OCI-LY3 (cell line): ENCODE results near the gene CGB1.
A peak's percentile ranks its signal among the peaks of the same experiment; 100 is the strongest.

Experiments
- H2AFZ ChIP-seq: fragments of 200-600, 300-600 bp; shearing (Covaris generic); 2 replicates; pipeline ENCODE4 v1.6.0; 2014; ENCODE audit warnings: antibody characterized with exemption, low read depth, low read length
- H3K27ac ChIP-seq: fragments of 200-600, 300-600 bp; sonication (generic); 2 replicates; pipeline ENCODE4 v1.5.1; 2014; ENCODE audit warnings: mild to moderate bottlenecking, low read length, moderate library complexity, mixed read lengths
- H3K27me3 ChIP-seq: fragments of 200-600, 300-600 bp; sonication (generic); 2 replicates; pipeline ENCODE4 v1.6.1; 2014; ENCODE audit warnings: low read depth, low read length, mixed read lengths
- H3K36me3 ChIP-seq: fragments of 200-600, 300-600 bp; sonication (generic); replicated peaks from 2 replicates; pipeline ENCODE3; 2014; ENCODE audit warnings: low read depth, low read length, mixed read lengths
- H3K4me1 ChIP-seq: fragments of 300-600, 200-600 bp; sonication (generic); 2 replicates; pipeline ENCODE4 v1.6.1; 2014; ENCODE audit warnings: low read length, mixed read lengths
- H3K4me2 ChIP-seq: fragments of 200-600, 300-600 bp; sonication (generic); 2 replicates; pipeline ENCODE4 v1.6.1; 2014; ENCODE audit warnings: low read length, mixed read lengths
- H3K4me3 ChIP-seq: fragments of 300-600, 200-600 bp; sonication (generic); 2 replicates; pipeline ENCODE4 v1.5.1; 2014; ENCODE audit warnings: antibody characterized with exemption, mild to moderate bottlenecking, low read length, moderate library complexity
- H3K79me2 ChIP-seq: fragments of 300-600, 200-600 bp; shearing (Covaris generic); 2 replicates; pipeline ENCODE4 v1.6.1; 2014; ENCODE audit warnings: mild to moderate bottlenecking, low read length, mixed read lengths
- H3K9ac ChIP-seq: fragments of 300-600, 200-600 bp; shearing (Covaris generic); 2 replicates; pipeline ENCODE4 v1.6.0; 2014; ENCODE audit warnings: mild to moderate bottlenecking, low read length, moderate library complexity
- H3K9me3 ChIP-seq: fragments of 200-600, 300-600 bp; shearing (Covaris generic); 2 replicates; pipeline ENCODE4 v1.6.1; 2014; ENCODE audit warnings: low read length, mixed read lengths; ENCODE audit not compliant: insufficient read depth
- H4K20me1 ChIP-seq: fragments of 200-600, 300-600 bp; sonication (generic); 2 replicates; pipeline ENCODE4 v1.6.1; 2016; ENCODE audit warnings: low read length, mixed read lengths; ENCODE audit not compliant: insufficient read depth
- CTCF ChIP-seq: fragments of 200-600, 300-600 bp; sonication (generic); IDR thresholded peaks from 2 replicates; pipeline ENCODE4 v1.5.1; 2014; ENCODE audit warnings: antibody characterized with exemption, low read length, low read depth
- EZH2phosphoT487 ChIP-seq: fragments of 200-600 bp; shearing (Covaris generic); IDR thresholded peaks from 2 replicates; pipeline ENCODE4 v1.6.1; 2018; ENCODE audit warnings: antibody characterized with exemption, mixed run types, low read depth

CGB1 gene

GRCh38 chr19:49004964-49005614, 31.6 kb downstream of the CGB1 start:
- no peak for TF ChIP-seq CTCF
- TF ChIP-seq EZH2phosphoT487: no peak
- Histone ChIP-seq H3K4me1 (no peaks in the 10 kb centered on the region), H4K20me1 (no peaks in the 10 kb centered on the region), H3K36me3 (peaks cover 44% of the 10 kb centered on the region), H3K9me3 (no peaks in the 10 kb centered on the region), H3K9ac (no peak overlapping the region), H3K4me3 (no peak overlapping the region), H3K27ac (no peak overlapping the region), H3K79me2 (no peaks in the 10 kb centered on the region), H3K27me3 (no peaks in the 10 kb centered on the region), H2AFZ (no peak overlapping the region), H3K4me2 (no peak overlapping the region)

DNA sequence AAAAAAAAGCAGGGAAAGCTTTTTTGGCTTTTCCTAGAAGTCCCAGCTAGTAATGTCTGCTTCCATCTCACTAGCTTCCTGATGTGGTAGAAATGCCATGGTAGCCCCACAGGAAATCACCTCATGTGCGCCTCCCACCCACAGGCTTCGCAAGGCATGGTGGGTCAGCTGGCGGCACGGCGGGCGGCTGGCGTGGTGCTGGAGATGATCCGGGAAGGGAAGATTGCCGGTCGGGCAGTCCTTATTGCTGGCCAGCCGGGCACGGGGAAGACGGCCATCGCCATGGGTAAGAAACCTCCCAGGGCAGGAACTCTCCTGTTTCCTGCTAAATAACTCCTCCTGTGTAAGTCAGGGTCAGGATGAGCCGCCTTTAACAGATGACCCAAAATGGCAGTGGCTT, 32.6 kb downstream of the CGB1 start:
- Histone ChIP-seq H3K27ac (no peak overlapping the region), H3K4me2 (no peak overlapping the region), H2AFZ (no peak overlapping the region), H3K79me2 (peaks cover 6% of the 10 kb centered on the region; the same call in 1 of the 2 replicates), H3K4me1 (no peaks in the 10 kb centered on the region), H3K9me3 (no peaks in the 10 kb centered on the region), H3K27me3 (no peaks in the 10 kb centered on the region), H3K9ac (no peak overlapping the region), H3K4me3 (no peak overlapping the region), H3K36me3 (peaks cover 46% of the 10 kb centered on the region), H4K20me1 (no peaks in the 10 kb centered on the region)
- TF ChIP-seq CTCF: no peak
- no peak for TF ChIP-seq EZH2phosphoT487

DNA sequence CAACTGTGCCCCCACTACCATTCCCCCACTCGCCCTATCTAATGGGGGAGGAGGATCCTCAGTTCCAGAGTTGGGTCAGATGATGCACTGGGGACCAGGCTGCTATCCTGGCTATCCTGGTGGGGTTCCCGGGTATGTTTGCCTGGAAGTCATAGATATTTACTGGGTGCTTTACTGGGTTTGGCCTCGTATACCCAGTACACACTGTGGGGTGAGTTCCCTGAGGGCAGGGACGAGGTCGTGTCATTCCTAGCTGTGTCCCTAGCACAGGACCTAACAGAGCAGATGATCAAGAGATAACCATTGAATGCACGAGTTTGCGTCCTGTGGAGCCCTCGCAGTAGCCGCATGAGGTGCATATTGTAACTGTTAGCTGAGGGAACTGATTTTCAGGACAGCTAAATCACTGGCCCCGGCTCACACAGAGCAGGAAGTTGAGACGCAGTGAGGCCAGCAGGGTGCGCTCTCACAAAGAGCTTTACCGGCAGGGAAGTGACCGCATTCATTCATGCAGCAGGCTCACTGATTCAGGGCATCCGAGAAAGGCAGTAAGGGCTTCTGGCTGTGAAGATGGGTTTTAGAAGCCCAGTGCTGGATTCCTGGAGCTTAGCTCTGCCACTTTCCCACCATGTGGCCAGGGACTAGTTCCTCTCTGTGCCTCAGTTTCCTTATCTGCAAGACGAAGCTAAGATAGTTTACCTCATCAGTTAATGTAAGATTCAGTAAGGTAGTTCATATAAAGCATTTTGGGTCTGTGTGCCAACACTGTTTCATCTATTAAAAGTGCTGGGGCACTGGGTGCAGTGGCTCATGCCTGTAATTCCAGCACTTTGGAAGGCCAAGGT, 37.0 kb downstream of the CGB1 start:
- H3K36me3 ChIP-seq: peaks cover 25% of the 10 kb centered on the region
- H3K79me2 ChIP-seq: peaks cover 42% of the 10 kb centered on the region
- H4K20me1 ChIP-seq: peaks cover 5% of the 10 kb centered on the region; the same call in 1 of the 2 replicates
- H3K4me1 ChIP-seq: peaks cover 4% of the 10 kb centered on the region
- no peak overlapping the region for H3K4me2 ChIP-seq
- no peak overlapping the region for H2AFZ ChIP-seq
- no peak overlapping the region for H3K9ac ChIP-seq
- no peaks in the 10 kb centered on the region for H3K9me3 ChIP-seq
- H3K27ac ChIP-seq: no peak overlapping the region
- no peak overlapping the region for H3K4me3 ChIP-seq
- no peaks in the 10 kb centered on the region for H3K27me3 ChIP-seq
- peak; percentile 70 for TF ChIP-seq CTCF
- TF ChIP-seq EZH2phosphoT487: no peak

- Histone ChIP-seq H4K20me1 (peaks cover 5% of the 10 kb centered on the region; the same call in 1 of the 2 replicates), H3K79me2 (peaks cover 52% of the 10 kb centered on the region), H3K4me2 (no peak overlapping the region), H3K4me3 (no peak overlapping the region), H2AFZ (no peak overlapping the region), H3K27ac (no peak overlapping the region), H3K27me3 (no peaks in the 10 kb centered on the region), H3K4me1 (peaks cover 9% of the 10 kb centered on the region), H3K9me3 (no peaks in the 10 kb centered on the region), H3K36me3 (peaks cover 15% of the 10 kb centered on the region), H3K9ac (no peak overlapping the region)
- peak; percentile 54 for TF ChIP-seq CTCF
- no peak for TF ChIP-seq EZH2phosphoT487
Measured at GRCh38 chr19:48997972-48998371, 38.7 kb downstream of the CGB1 start.
